ENCODE data around the gene ANAPC15.

ANAPC15 gene

DNA sequence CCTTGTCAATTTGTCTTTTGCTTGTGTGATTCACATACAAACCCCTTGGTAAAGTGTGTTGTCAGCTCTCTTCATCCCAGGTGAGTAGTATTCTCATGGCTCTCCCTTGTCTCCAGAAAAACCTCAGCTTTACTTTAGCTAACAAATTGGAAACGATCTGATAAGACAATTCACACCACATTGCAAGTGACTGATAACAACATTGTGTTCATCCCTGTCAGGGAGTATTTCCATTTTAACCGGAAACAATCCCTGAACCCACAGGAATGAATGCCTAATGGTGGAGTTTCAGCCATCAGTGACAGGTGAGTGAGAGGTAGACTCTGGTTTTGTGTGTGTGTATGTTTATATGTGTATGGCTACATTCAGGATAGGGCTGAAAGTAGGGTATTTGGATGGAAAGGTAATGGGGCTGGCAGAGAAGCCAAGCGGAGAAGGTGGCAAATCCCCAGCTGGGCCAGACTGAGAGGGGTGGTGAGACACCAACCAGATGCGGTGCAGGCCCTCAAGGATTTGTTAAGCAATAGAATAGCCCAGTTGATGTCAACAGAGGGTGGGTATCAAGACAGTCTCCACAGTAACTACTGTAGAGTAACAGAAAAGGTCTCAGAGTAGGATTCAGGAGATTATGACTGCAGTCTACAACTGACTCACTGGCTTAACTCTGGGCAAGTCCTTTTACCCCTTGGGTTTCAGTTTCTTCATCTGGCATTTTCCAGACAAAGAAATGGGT, 24.3 kb downstream of the ANAPC15 start:
- in situ Hi-C loops (cut with MboI; ENCODE audit: low sequenced_read_pairs): no loop called here

DNA sequence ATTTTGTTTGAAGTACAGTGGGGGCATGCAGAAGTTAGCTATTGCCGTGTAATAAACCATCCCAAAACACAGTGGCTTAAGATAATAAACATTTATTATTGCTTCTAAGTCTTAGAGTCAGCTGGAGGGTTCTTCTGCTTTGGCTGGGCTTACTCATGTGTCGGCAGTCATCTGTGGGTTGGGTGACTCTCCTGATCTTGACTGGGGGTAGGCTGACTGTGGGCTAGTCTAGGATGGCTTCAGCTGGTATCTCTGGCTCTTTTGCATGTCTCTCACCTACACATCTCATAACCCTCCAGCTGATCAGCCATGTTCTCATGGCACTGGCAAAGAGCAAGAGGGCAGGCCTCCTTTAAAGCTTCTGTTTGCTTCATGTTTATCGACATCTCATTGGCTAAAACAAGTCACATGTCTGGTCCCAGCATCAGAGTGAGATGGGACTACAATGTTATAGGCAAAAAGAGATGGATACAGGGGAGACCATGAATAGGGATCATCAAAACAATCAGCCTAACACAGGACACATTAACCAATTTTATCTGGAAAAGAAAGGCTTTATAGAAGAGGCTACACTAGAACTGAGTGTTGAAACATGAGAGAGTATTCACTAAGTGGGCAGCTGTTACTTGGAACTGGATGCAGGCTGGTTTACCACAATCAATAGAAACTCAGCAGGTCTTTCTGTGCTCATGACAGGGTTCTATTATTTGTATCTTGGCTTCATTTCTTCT, 26.7 kb downstream of the ANAPC15 start:
- in situ Hi-C loops (cut with MboI; ENCODE audit: low sequenced_read_pairs): no loop called here

DNA sequence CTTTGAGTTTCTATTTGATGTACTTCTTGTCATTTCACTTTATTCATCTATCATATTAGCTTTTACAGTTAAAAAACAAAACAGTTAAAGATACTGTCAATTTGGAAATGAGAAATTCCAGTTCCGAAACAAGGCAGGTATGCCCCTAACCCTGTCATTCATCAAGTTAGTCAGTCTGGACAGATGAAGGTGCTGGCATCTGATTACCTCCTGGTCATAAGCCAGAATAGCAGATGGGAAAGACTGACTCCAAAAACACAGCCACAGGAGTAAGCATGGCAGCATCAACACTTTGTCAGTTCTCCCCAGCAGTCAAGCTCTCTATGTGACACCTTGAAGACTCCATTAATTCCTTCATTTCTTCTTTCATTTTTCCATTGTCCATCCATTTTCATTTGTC, 27.5 kb downstream of the ANAPC15 start:
- in situ Hi-C loops (cut with MboI; ENCODE audit: low sequenced_read_pairs): no loop called here

DNA sequence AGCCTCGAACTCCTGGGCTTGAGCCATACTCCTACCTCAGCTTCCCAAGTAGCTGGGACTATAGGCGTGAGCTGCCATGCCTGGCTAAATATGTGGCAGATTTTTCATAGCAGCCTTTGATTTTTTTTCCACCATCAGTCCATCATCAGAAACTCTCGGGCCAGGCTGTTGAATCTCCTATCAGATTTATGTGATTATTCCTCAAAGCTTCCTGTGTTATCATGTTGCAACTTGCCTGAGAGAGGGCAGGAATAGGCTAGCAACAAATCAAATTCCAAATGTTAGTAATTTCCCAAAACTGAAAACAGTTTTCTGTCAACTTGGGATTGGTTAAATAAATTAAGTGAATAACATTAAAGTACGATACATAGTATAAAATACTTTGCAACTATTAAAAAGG, 28.4 kb downstream of the ANAPC15 start:
- in situ Hi-C loops (cut with MboI; ENCODE audit: low sequenced_read_pairs): no loop called here

DNA sequence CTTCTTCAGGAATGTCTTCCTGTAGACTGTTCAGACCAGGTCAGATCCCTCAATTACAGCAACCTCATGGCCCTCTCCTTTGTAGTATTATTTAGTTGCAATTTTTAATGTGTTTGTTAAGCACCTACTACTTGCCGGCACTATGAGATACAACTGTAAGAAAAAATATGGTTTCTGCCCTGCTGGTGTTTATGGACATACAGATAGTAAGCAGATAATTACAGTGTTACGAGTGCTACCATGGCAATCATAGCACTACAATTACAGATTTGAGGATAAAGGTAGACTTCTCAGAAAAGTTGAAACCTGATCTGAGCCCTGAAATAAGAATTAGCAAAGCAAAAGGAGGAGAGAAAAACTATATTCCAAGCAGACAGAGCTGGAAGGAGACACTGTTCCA, 29.1 kb downstream of the ANAPC15 start:
- in situ Hi-C loops (cut with MboI; ENCODE audit: low sequenced_read_pairs): no loop called here

DNA sequence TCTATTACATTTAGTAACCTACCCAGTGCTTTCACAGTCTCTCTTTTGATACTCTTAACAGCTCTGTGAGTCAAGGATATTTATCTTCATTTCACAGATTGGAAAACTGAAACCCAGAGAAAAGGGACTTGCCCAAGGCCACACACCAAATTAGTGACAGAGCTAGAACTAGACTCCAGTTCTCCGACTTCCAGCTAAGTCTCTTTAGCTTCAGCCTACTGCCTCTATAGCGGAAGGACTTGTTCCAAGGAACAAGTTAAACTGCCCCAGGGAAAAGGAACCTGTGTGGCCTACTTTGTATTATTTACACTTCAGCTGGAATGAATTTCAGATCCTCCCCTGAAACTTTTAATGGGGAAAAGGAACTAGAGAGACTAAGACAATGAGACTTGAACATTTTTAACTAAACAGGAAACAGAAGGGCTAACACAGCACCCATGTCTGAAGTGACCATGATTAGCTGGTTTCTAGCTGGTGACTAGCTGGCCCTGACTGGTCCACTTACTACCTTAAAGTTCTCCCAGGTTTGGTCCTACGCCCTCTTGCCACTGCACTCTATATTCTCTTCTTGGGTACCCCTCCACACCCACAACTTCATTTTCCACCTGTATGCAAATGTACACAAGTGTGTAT, 30.6 kb downstream of the ANAPC15 start:
- in situ Hi-C loops (cut with MboI; ENCODE audit: low sequenced_read_pairs): no loop called here

DNA sequence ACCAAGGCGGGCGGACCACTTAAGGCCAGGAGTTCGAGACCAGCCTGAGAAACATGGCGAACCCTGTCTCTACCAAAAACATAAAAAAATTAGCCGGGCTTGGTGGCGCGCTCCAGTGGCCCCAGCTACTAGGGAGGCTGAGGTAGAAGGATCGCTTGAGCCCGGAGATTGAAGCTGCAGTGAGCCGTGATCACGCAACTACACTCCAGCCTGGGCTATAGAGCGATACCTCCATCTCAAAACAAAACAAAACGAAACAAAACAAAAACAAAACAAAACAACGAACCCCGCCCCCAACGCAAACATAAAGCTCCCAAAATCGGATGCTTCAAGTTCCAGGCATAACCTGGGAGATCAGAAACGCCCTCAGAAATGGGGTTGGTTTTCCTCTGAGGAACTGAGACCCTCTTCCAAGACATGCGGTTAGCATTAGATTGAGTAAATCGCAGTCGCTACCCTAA, 31.3 kb downstream of the ANAPC15 start:
- in situ Hi-C loops (cut with MboI; ENCODE audit: low sequenced_read_pairs): no loop called here

DNA sequence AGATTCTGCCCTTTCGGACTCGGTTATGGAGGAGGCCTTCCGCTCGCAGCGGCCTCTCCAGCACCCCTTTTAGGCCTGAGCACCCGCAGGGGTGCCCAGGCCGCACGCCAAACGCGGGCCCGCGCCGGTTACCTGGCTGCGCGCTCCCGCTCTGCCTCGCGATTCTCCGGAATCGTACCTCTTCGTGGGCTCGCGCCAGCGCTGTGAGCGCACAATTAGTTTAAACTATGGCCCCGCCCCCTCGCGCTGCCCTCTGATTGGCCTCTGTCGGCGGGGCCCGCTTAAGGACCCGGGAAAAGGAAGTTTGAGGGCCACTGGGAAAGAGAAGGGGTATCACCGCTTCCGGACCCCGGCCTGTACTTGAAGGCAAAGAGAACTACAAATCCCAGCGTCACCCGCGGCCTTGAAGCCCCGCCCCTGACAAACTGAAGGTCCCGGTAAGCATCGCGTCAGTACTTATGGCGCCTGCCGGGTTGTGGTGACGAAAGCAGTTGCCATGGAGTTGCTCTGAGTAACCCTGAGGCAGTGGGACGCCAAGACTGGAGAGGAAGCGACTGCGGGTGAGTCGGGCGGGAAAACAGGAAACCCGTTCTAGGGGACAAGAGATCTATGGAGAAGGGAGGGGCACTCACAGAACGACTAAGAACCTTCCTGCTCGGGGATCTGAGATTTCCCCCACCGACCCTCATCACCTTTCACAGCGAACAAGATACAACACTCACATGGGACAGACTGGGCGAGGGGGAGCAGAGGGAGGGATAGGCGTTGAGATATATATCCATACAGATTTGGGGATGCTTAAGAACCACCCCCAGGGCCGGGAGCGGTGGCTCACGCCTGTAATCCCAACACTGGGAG, 31.9 kb downstream of the ANAPC15 start, which contains the start of the genes LRRC51 and NUMA1:
Gene LRRC51 (plus strand): TSS at position 525 of the 858 bp plus-strand sequence. CDS start 8,234 bp downstream, outside the sequence.
Gene NUMA1 (minus strand): TSS at position 217 of the 858 bp plus-strand sequence. CDS start 44,599 bp downstream, outside the sequence.
- in situ Hi-C loops (cut with MboI; ENCODE audit: low sequenced_read_pairs): no loop called here

DNA sequence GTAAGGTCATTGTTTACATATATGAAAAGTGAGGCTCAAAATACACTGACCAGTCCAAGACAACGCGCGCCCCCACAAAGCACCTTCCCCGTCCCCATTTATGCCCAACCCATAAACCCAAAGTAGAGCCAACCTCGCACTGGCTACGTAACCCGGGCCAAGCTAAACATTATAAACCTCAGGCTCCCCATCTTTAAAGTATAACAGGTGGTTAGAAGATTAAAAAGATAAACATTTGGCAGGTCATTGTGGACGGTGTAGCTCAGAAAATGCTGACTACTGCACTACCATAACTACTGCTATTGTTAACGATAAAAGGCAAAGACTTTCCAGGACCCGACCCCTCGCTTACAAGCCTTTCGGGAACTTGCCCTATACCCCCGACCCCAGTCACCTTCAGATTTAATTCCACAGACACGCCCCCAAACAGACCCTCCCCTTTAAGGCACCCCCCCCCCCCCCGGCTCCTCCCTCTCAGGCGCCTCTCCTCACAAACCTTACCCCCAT, 32.6 kb downstream of the ANAPC15 start:
- in situ Hi-C loops (cut with MboI; ENCODE audit: low sequenced_read_pairs): no loop called here

DNA sequence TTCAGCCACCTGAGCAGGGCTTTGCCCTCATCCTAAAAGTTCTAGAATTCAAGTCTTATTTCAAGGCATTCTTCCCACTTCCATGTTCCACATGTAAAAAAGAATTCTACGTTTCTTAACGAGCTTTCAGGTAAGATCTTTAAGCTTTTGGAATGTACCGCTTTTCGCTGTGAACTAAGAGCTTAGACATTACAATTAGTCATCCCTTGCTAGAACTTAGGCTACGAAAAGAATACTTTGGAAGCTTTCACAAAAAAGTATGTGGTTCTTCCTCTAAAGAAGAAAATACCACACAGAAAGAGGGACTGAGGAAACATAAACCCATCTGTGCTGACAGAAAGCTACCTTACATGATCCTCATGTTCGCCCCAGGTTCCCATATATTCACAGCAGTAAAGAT, 34.0 kb downstream of the ANAPC15 start:
- in situ Hi-C loops (cut with MboI; ENCODE audit: low sequenced_read_pairs): no loop called here

DNA sequence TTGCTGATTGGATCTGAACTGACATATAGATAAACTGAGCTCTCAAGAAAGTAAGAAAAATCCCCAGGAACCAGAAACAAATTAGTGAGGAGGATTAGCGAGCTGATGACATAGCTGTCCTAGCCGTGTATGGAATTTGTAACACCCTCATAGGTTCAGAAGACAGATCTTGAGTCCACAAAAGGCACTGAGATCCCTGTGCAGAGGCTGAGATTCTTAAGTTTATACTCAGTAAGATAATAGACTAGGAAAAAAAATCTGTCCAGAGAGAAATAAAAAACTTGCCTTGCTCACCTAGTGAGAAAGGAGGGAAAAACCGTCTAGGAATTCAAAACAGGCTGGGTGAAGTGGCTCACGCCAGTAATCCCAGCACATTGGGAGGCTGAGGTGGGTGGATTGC, 36.7 kb downstream of the ANAPC15 start:
- in situ Hi-C loops (cut with MboI; ENCODE audit: low sequenced_read_pairs): no loop called here

DNA sequence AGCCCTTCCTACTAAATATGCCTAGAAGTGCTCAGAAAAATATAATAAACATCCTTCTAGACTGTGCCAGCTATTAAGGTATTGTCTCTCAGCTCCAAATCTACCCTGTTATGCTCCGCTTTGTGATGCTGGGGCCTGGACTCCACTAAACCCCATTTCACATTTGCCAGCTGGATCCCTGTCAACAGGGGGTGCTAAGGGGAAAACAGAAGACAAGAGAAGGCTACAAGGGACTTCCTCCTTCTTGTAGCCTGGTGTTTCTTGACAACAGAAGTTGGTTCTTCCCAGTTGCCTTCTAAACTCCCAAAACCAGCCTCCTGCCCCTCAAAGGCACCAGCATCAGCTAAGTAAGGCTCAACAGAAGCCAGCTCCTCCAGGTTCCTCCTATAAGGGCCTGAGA, 37.4 kb downstream of the ANAPC15 start:
- in situ Hi-C loops (cut with MboI; ENCODE audit: low sequenced_read_pairs): no loop called here

DNA sequence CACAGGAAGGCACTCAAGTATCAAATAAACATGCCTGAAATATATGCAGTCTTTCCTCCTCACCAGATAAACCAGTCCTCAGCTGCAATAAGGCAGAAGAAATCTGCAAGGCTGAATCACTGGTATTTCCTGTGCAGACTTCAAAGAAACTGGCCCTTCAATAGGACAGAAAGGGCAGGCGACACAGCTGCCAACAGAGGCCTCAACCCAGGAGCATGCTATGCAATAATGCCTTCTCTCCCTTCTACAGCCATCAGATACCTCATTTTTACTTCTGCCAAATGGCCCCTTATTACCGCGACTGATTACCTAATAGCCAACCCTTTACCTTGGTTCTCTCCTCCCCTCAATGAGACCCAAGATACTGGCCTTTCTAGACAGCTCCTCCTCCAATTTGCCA, 40.1 kb downstream of the ANAPC15 start:
- in situ Hi-C loops (cut with MboI; ENCODE audit: low sequenced_read_pairs): no loop called here

DNA sequence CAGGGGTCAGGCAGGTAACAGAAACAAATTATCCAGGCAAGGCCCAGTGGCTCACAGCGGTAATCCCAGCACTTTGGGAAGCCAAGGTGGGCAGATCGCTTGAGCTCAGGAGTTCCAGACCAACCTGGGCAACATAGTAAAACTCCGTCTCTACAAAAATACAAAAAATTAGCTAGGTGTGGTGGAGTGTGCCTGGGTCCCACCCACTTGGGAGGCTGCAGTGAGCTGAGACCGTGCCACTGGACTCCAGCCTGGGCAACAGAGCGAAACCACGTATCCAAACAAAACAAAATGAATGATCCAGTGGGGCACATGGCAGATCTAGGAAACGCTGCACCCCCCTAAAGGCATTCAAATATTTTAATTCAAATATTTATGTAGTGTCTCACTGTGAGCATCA, 42.0 kb downstream of the ANAPC15 start:
- in situ Hi-C loops (cut with MboI; ENCODE audit: low sequenced_read_pairs): no loop called here

DNA sequence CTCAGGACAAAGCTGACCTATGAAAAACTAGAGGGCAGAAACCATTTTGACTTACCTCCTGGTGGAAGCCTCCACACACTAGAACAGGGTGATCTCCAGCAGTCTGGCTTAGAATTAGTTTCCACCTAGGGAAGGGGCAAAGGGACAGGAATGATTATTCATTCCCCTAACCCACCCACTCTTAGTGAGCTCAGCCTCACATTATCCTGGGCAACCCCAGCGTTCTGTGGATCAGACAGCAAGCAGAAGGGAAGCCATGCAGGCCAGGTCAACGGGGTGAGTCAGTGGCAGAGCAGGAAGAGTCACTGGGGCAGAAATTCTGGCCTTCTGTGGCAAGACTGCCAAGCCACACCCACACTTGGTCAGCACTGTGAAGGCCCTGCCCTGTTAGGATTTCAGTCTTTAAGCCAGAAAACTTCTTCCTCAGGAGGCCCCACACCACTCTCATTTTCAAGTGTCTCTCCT, 42.7 kb downstream of the ANAPC15 start:
- in situ Hi-C loops (cut with MboI; ENCODE audit: low sequenced_read_pairs): no loop called here

DNA sequence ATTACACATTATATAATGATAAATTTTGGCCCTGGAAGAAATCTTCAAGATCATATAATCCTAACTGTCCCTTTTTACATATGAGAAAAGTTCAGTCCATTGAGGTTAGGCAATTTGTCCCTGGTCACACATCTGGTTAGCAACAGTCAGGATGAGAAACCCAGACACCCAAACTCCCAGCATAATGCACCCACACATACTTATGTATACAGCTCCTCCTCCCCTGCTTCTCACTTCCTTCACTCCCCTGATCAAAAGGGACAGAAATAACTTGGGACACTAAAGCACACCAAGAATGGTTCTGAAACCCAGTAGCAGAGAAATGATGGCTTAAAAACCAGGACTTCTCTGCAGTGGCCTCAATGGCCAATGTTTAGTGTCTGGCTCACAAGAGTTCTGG, 43.3 kb downstream of the ANAPC15 start:
- in situ Hi-C loops (cut with MboI; ENCODE audit: low sequenced_read_pairs): no loop called here

DNA sequence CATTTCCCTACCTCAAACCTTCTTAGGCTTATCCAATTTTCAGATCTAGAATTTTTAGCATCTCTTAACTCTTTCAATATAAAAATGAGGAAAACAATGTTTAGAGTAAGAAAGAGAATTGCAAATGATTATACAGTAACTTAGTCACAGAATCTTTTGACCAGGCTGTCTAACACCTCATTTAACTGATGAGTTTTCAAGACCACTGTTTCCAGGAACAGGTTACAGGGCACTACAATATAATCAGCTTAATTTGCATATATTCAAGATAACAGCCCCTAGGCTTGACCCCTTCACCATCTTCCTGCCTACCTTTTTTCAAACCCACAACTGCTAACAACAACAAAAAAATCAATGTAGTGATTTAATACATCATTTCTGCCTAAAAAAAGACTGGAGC, 44.8 kb downstream of the ANAPC15 start:
- in situ Hi-C loops (cut with MboI; ENCODE audit: low sequenced_read_pairs): no loop called here

DNA sequence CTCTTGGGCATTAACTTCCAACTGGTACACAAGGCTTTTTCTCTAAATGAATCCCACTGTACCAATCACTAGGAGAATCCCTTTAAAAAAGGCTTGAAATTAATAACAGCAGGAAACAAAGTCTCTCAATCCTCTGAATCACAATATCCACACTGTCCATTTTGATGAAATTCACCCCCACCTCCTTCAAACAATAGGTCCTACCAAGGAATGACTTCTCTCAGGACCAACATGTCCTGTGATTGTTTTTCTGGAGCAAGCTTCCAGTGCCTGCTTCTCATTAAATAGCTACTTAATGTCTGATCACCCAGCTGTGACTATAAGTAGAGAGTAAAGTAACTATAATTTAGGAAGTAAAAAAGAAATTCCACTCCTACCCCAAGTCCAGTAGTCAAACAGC, 45.2 kb downstream of the ANAPC15 start:
- in situ Hi-C loops (cut with MboI; ENCODE audit: low sequenced_read_pairs): no loop called here

DNA sequence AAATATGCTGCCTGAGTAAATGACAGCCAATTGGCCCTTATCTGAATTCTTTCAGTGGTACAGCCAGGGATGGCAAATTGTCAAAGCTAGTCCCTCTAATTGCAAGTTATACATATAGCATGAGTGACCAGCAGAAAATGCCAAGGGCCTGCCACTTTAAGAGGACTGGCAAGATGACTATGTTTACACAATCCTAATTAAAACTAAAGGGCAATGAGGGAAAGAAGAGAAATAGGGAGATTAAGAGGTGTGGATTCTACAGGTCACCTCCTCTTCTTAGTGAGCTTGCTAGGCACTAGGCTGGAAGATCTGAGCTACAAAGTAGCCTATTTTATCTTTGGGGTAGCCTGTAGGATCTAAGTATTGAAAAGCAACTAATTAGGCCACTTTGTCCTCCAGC, 45.6 kb downstream of the ANAPC15 start:
- in situ Hi-C loops (cut with MboI; ENCODE audit: low sequenced_read_pairs): no loop called here

DNA sequence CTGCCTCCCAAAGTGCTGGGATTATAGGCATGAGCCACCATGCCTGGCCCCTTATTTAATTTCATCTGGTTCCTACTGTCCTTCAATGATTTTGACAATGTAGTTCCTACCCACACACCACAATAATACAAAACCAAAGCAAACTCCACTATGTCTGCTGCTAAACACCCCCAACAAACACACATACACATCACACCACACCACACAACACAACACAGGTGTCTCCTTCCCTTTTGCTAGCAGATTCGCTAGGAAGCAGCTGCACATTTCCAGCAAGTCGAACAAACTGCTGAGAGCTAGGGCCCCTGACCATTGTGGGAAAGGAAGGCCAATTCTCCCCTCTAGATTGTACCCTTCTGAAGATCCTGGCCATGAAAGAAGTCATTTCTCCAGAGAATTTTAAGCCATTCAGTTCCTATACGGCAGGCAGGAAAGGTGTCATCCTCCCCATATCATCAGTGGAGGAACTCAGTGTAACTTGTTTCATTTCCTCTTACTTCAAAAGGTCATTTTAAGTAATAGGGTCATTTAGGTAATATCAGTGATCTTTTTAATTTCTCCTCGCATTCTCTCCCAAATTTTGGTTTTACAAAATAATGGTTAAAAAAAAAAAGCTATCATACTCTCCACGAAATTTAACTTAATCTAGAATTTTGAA, 50.6 kb downstream of the ANAPC15 start:
- in situ Hi-C loops (cut with MboI; ENCODE audit: low sequenced_read_pairs): no loop called here

Data from HL-60/S4 treated with retinoic acid at 250 ng/mL for 4 days and 3 days (cell line).